Globus pallidus (tissue), 1 donor: ENCODE data around the gene ZNF284.

ENCODE experiments used
- DNase-seq: peaks from one replicate; pipeline ENCODE4 v3.0.0-alpha.2; 2015; ENCODE audit warnings: low spot score

The ZNF284 gene

GRCh38 chr19:44071824-44072542 is at the start of gene ZNF284:
ZNF284 (plus strand) TSS chr19:44072159; CDS start chr19:44076390, 4,231 bp downstream.
- peak; percentile 93 for DNase-seq

GRCh38 chr19:44024900-44025216 is 47.1 kb upstream of the ZNF284 start:
- DNase-seq, result no peak

GRCh38 chr19:44025217-44025936 is 46.6 kb upstream of the ZNF284 start, which contains the start of gene ZNF222:
ZNF222 (plus strand) TSS chr19:44025379; CDS start chr19:44025437, 58 bp downstream.
- peak; percentile 85 for DNase-seq

GRCh38 chr19:44026622-44027021 is 45.3 kb upstream of the ZNF284 start:
- no peak for DNase-seq

- no peak for DNase-seq
These were observed 39.9 kb upstream of the ZNF284 start for GRCh38 chr19:44032001-44032610.

GRCh38 chr19:44042147-44042546 is 29.8 kb upstream of the ZNF284 start:
- no peak for DNase-seq

- peak; percentile 11 for DNase-seq
These were observed 21.0 kb upstream of the ZNF284 start for GRCh38 chr19:44050740-44051649.

- peak; percentile 98 for DNase-seq
These were observed 20.1 kb upstream of the ZNF284 start, which contains the start of gene ZNF223 for GRCh38 chr19:44051650-44052402. ZNF223 (plus strand) TSS chr19:44052036; CDS start chr19:44055177, 3,141 bp downstream.

- DNase-seq, result no peak
These were observed 16.1 kb upstream of the ZNF284 start for GRCh38 chr19:44055870-44056269.

GRCh38 chr19:44059229-44059628 is 12.7 kb upstream of the ZNF284 start:
- no peak for DNase-seq

- DNase-seq, result no peak
These were observed 10.9 kb upstream of the ZNF284 start for GRCh38 chr19:44061038-44061437.

GRCh38 chr19:44066305-44066704 is 5.7 kb upstream of the ZNF284 start:
- no peak for DNase-seq

- no peak for DNase-seq
These were observed 2.5 kb upstream of the ZNF284 start for GRCh38 chr19:44069415-44069814.

GRCh38 chr19:44072543-44073401 is 813 bp downstream of the ZNF284 start:
- DNase-seq, result no peak

- DNase-seq, result no peak
These were observed 4.4 kb downstream of the ZNF284 start for GRCh38 chr19:44076325-44076724.

- no peak for DNase-seq
These were observed 20.1 kb downstream of the ZNF284 start for GRCh38 chr19:44092108-44092507.

- peak; percentile 94 for DNase-seq
These were observed 22.2 kb downstream of the ZNF284 start, which contains the start of gene ZNF224 for GRCh38 chr19:44093931-44094765. ZNF224 (plus strand) TSS chr19:44094361; CDS start chr19:44097874, 3,513 bp downstream.

GRCh38 chr19:44107751-44108150 is 35.8 kb downstream of the ZNF284 start:
- no peak for DNase-seq

- no peak for DNase-seq
These were observed 37.5 kb downstream of the ZNF284 start for GRCh38 chr19:44109458-44109857.
